ENCODE measurements around the gene NPTN. TPM values are rescaled to one million over a fixed set of nuclear protein-coding genes. Genes with fewer than 3 reads are reported as not detected.

Gene NPTN
- total RNA-seq, 3 donors from 2014 or later, result 82.1 to 107 (median 104) TPM

DNA sequence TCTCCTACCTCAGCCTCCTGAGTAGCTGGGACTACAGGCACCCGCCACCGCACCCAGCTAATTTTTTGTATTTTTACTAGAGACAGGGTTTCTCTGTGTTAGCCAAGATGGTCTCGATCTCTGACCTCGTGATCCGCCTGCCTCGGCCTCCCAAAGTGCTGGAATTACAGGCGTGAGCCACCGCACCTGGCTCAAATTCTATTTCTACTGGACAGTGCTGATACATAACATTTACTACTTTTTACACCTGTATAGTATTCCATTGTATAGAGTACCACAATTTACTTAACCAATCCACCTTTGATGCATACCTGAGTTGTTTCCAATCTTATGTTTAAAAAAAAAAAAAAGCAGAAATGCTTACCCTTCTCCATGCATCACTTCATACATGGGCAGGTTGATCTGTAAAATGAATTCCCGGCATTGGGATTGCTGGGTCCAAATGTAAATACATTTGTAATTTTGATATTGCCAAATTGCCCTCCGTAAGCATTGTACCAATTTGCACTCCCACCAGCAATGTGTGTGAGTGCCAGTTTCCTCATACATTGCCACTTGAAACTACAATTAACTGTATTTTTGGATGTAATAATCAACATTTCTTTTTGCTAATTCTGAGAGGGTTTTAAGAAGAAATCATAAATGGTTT is 94.5 kb downstream of the NPTN start:
- Histone ChIP-seq H3K27me3 (no peaks in the 10 kb centered on the region), H3K4me3 (no peak overlapping the region), H3K4me1 (no peaks in the 10 kb centered on the region), H3K9me3 (no peaks in the 10 kb centered on the region), H3K36me3 (no peaks in the 10 kb centered on the region), H3K27ac (no peak overlapping the region)
- no peak for DNase-seq (ENCODE audit: low spot score in 2 of 2)
- TF ChIP-seq, protein P1, sequence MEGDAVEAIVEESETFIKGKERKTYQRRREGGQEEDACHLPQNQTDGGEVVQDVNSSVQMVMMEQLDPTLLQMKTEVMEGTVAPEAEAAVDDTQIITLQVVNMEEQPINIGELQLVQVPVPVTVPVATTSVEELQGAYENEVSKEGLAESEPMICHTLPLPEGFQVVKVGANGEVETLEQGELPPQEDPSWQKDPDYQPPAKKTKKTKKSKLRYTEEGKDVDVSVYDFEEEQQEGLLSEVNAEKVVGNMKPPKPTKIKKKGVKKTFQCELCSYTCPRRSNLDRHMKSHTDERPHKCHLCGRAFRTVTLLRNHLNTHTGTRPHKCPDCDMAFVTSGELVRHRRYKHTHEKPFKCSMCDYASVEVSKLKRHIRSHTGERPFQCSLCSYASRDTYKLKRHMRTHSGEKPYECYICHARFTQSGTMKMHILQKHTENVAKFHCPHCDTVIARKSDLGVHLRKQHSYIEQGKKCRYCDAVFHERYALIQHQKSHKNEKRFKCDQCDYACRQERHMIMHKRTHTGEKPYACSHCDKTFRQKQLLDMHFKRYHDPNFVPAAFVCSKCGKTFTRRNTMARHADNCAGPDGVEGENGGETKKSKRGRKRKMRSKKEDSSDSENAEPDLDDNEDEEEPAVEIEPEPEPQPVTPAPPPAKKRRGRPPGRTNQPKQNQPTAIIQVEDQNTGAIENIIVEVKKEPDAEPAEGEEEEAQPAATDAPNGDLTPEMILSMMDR (IDR thresholded peaks at IDR 0.05), result no peak
- TF ChIP-seq POLR2A (IDR thresholded peaks at IDR 0.05) (no peak), POLR2AphosphoS5 (IDR thresholded peaks at IDR 0.05) (no peak)
- intact Hi-C loops (cut with DNase I; ENCODE audit: low total_unique reads), result no loop called here

DNA sequence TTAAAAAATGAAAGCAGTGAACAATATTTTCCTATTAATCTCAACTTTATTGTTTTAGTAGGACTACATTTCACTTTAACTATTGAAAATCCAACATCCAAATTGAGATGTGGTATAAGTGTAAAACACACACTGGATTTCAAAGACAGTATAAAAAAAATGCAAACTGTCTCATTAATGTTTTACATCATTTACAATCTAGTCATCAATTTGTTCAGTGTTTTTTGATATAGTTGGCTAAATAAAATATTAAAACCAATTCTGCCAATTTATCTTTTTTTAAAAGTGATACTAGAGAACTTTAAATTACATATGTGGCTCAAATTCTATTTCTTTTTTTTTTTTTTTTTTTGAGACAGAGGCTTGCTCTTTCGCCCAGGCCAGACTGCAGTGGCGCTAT is 95.1 kb downstream of the NPTN start:
- intact Hi-C loops (cut with DNase I; ENCODE audit: low total_unique reads), result no loop called here
- DNase-seq (ENCODE audit: low spot score in 2 of 2), result no peak
- TF ChIP-seq POLR2A (IDR thresholded peaks at IDR 0.05), result no peak
- TF ChIP-seq, protein P1 (IDR thresholded peaks at IDR 0.05), result no peak
- no peak for TF ChIP-seq POLR2AphosphoS5 (IDR thresholded peaks at IDR 0.05)
- Histone ChIP-seq H3K4me3 (no peak overlapping the region), H3K4me1 (no peaks in the 10 kb centered on the region), H3K27ac (no peak overlapping the region), H3K27me3 (no peaks in the 10 kb centered on the region), H3K36me3 (no peaks in the 10 kb centered on the region), H3K9me3 (no peaks in the 10 kb centered on the region)

GRCh38 chr15:73530649-73531048 is 102.5 kb downstream of the NPTN start:
- H3K4me1 ChIP-seq, result no peaks in the 10 kb centered on the region
- no peak overlapping the region for H3K27ac ChIP-seq
- H3K9me3 ChIP-seq, result no peaks in the 10 kb centered on the region
- intact Hi-C loops (cut with DNase I; ENCODE audit: low total_unique reads), result no loop called here
- H3K27me3 ChIP-seq, result no peaks in the 10 kb centered on the region
- H3K4me3 ChIP-seq, result no peak overlapping the region
- TF ChIP-seq, protein P1 (IDR thresholded peaks at IDR 0.05), result no peak
- TF ChIP-seq POLR2AphosphoS5 (IDR thresholded peaks at IDR 0.05) (no peak), POLR2A (IDR thresholded peaks at IDR 0.05) (no peak)
- DNase-seq (ENCODE audit: low spot score in 2 of 2), result no peak
- no peaks in the 10 kb centered on the region for H3K36me3 ChIP-seq

DNA sequence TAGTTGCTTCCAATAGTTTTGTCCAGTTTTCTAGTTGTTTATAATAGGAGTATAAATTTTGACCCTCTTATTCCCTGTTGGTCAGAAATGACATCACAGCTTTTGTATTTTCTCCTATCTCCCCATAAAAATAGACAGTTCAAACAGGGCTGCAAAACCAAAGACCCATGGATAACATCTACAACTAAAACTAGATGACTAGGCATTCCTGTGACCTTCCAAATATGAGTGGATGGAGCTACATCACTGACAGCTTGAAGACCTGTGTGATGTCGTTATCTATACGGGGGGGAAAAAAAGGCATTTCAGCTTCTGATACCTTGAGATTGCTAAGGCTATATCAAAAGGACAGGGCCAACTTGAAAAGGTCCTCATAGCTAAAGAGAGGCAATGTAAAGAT is 105.6 kb downstream of the NPTN start:
- Histone ChIP-seq H3K9me3 (no peaks in the 10 kb centered on the region), H3K27ac (no peak overlapping the region), H3K36me3 (no peaks in the 10 kb centered on the region), H3K4me3 (no peak overlapping the region), H3K27me3 (no peaks in the 10 kb centered on the region), H3K4me1 (no peaks in the 10 kb centered on the region)
- intact Hi-C loops (cut with DNase I; ENCODE audit: low total_unique reads), result no loop called here
- TF ChIP-seq, protein P1 (IDR thresholded peaks at IDR 0.05), result no peak
- TF ChIP-seq POLR2A (IDR thresholded peaks at IDR 0.05) (no peak), POLR2AphosphoS5 (IDR thresholded peaks at IDR 0.05) (no peak)
- no peak for DNase-seq (ENCODE audit: low spot score in 2 of 2)

DNA sequence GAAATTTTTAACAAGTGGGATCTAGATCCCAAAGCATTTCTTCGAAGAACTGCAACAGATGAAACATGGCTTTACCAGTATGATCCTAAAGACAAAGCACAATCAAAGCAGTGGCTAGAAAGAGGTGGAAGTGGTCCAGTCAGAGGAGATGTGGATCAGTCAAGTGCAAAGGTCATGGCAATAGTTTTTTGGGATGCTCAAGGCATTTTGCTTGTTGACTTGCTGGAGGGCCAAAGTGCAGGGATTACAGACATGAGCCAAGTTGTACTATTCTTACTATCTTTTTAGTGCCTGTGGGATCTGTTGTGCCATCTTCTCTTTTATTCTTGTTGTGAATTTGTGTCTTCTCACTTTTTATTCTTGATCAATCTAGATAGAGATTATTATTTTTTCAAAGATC is 108.3 kb downstream of the NPTN start:
- intact Hi-C loops (cut with DNase I; ENCODE audit: low total_unique reads), result no loop called here
- Histone ChIP-seq H3K4me3 (no peak overlapping the region), H3K9me3 (no peaks in the 10 kb centered on the region), H3K36me3 (no peaks in the 10 kb centered on the region), H3K4me1 (no peaks in the 10 kb centered on the region), H3K27ac (no peak overlapping the region), H3K27me3 (no peaks in the 10 kb centered on the region)
- no peak for DNase-seq (ENCODE audit: low spot score in 2 of 2)
- TF ChIP-seq POLR2AphosphoS5 (IDR thresholded peaks at IDR 0.05) (no peak), POLR2A (IDR thresholded peaks at IDR 0.05) (no peak)
- TF ChIP-seq, protein P1 (IDR thresholded peaks at IDR 0.05), result no peak

Data from breast epithelium (tissue), 4 donors.